SH-SY5Y (cell line): ENCODE results near the gene CNTN4.

Experiments
- GATA2 ChIP-seq: IDR thresholded peaks from 2 replicates; pipeline ENCODE4 v1.6.1; 2011; ENCODE audit warnings: mild to moderate bottlenecking, low read depth, low read length
- GATA3 ChIP-seq: IDR thresholded peaks from 2 replicates; pipeline ENCODE4 v1.6.1; 2011; ENCODE audit warnings: low read depth, mild to moderate bottlenecking, low read length, moderate library complexity

GRCh38 chr3:2261747-2262146 lies 163.1 kb downstream of the CNTN4 start:
- TF ChIP-seq GATA2 = no peak
- TF ChIP-seq GATA3 = no peak
